ENCODE data around the gene RGMB. TPM values are rescaled to one million over a fixed set of nuclear protein-coding genes. Genes with fewer than 3 reads are reported as not detected.

The RGMB gene
- total and polyA plus RNA-seq, 9 donors: 14.5 to 40.3 (median 26.4) TPM

DNA sequence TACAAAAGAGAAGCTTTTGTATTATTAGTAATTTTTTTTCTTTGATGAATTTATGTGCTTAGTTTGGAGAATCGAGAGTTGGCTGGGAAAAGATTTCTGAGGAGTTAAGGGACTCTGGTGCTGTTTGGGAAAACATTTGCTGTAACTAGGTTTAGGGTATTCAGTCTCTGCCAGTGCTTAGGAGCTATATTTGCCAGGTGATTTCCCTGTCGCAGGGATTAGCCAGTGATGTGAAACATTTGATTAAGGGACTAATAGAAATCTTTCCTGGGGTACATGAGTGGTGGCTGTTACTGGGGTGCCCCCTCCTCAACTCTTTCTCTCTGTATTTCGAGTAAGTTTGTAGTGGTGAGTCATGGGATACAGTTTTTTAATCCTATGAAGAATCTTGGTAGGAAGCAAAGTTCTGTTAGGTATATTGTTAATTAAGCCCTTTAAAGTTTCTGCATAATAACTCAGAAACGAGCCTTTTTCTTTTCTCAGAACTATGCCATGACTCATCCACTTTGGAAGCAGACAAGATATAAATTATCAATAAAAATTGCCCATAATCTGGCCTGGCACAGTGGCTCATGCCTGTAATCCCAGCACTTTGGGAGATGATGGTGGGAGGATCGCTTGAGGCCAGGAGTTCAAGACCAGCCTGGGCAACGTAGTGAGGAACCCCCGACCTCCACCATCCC, 18.6 kb downstream of the RGMB start:
- H3K4me1 ChIP-seq (ENCODE audit: insufficient read depth): peaks cover 1% of the 10 kb centered on the region
- H3K27ac ChIP-seq: no peak overlapping the region
- intact Hi-C loops (cut with DNase I): no loop called here
- no peaks in the 10 kb centered on the region for H3K27me3 ChIP-seq
- no peak for DNase-seq
- TF ChIP-seq CTCF (IDR thresholded peaks at IDR 0.05): no peak
- no peak for TF ChIP-seq POLR2A (IDR thresholded peaks at IDR 0.05)
- no peak for TF ChIP-seq EP300 (IDR thresholded peaks at IDR 0.05)
- H3K36me3 ChIP-seq: no peaks in the 10 kb centered on the region
- H3K4me3 ChIP-seq: no peak overlapping the region
- H3K9me3 ChIP-seq: no peaks in the 10 kb centered on the region
- WGBS, 3 donors: 64 to 68% (median 66%) methylated on average over 7 of the region's 7 CpGs

GRCh38 chr5:98793223-98793622, 19.8 kb downstream of the RGMB start:
- 95 to 97% (median 96%) methylated on average over 13 to 14 of the region's 14 CpGs for WGBS, 3 donors
- no peaks in the 10 kb centered on the region for H3K9me3 ChIP-seq
- H3K4me1 ChIP-seq (ENCODE audit: insufficient read depth): peaks cover 1% of the 10 kb centered on the region
- no peaks in the 10 kb centered on the region for H3K36me3 ChIP-seq
- intact Hi-C loops (cut with DNase I): no loop called here
- no peak overlapping the region for H3K4me3 ChIP-seq
- no peak for DNase-seq
- no peaks in the 10 kb centered on the region for H3K27me3 ChIP-seq
- H3K27ac ChIP-seq: no peak overlapping the region
- TF ChIP-seq POLR2A (IDR thresholded peaks at IDR 0.05) (no peak), EP300 (IDR thresholded peaks at IDR 0.05) (no peak), CTCF (IDR thresholded peaks at IDR 0.05) (no peak)

GRCh38 chr5:98794001-98794400, 20.5 kb downstream of the RGMB start:
- H3K36me3 ChIP-seq: no peaks in the 10 kb centered on the region
- H3K4me3 ChIP-seq: no peak overlapping the region
- WGBS, 3 donors: 83 to 85% (median 83%) methylated on average over 7 of the region's 7 CpGs
- intact Hi-C loops (cut with DNase I): no loop called here
- H3K27me3 ChIP-seq: no peaks in the 10 kb centered on the region
- no peaks in the 10 kb centered on the region for H3K4me1 ChIP-seq (ENCODE audit: insufficient read depth)
- H3K27ac ChIP-seq: no peak overlapping the region
- DNase-seq: no peak
- no peaks in the 10 kb centered on the region for H3K9me3 ChIP-seq
- no peak for TF ChIP-seq EP300 (IDR thresholded peaks at IDR 0.05)
- TF ChIP-seq CTCF (IDR thresholded peaks at IDR 0.05): no peak

DNA sequence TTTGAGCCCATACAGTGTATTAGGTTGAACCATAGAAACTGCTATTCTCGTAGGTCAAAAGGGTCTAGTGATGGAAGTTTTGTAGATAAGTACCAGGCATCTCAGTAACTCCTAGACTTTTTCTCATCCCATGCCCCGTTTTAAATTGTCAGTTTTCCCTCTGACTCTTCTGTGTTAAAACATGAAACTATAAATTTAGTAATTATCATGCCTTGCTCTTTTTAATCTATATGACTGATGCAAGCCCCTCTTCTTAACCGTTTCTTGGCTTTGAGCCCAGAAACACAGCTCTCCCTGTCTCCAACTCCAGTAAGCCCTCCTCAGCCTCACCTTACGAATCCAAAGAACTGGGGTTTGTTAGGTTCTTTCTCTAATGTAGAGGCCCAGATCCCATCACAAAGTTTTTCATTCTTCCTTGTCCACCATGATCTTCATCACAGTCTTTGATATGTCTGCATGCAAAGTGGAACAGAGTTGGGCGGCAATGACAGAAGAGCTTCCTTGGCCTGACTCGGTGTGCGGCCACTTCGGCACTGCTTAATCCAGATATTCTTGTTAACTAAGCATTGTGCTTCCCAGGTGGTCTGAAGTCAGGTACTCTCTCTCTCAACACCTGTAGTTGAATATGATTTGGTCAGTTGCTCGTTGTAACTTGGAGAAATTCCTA, 21.1 kb downstream of the RGMB start:
- no peak for TF ChIP-seq CTCF (IDR thresholded peaks at IDR 0.05)
- no peak for TF ChIP-seq POLR2A (IDR thresholded peaks at IDR 0.05)
- TF ChIP-seq EP300 (IDR thresholded peaks at IDR 0.05): no peak
- no peak for DNase-seq
- Histone ChIP-seq H3K4me1 (ENCODE audit: insufficient read depth) (no peaks in the 10 kb centered on the region), H3K36me3 (no peaks in the 10 kb centered on the region), H3K27me3 (no peaks in the 10 kb centered on the region), H3K9me3 (no peaks in the 10 kb centered on the region), H3K27ac (no peak overlapping the region), H3K4me3 (no peak overlapping the region)
- intact Hi-C loops (cut with DNase I): no loop called here
- whole genome bisulfite sequencing, 3 donors: 76 to 83% (median 78%) methylated on average over 9 of the region's 9 CpGs

All from ovary (tissue), 9 donors.